ENCODE measurements around the gene RTP1.
"Not testable (repeated sequence)": the region's sequence is repeated elsewhere in the genome, so short reads cannot be mapped to it uniquely, and the experiment has no call there.

RTP1 gene

DNA sequence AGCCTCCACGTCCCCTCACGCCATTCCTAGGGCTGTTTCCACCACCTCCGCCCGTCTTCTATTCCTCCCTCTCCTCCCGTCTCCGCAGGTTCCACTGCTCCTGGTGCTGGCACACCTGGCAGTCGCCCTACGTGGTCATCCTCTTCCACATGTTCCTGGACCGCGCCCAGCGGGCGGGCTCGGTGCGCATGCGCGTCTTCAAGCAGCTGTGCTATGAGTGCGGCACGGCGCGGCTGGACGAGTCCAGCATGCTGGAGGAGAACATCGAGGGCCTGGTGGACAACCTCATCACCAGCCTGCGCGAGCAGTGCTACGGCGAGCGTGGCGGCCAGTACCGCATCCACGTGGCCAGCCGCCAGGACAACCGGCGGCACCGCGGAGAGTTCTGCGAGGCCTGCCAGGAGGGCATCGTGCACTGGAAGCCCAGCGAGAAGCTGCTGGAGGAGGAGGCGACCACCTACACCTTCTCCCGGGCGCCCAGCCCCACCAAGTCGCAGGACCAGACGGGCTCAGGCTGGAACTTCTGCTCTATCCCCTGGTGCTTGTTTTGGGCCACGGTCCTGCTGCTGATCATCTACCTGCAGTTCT is 2.3 kb downstream of the RTP1 start:
- not testable (repeated sequence) for DNase-seq

DNA sequence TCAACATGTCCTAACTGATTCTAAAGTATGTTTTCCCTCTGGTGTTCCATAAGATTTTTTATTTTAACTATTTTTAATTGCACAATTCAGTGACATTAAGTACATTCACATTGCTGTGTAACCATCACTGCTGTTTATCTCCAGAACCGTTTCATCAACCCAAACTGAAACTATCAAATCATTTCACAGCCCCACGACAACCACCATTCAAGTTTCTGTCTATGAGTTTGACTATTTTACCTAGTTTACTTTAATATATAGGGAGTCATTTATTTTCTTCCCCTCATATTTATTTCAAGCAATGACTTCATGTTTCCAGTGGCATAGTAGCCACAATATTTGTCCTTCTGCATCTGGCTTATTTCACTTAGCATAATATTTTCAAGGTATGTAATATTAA is 8.4 kb downstream of the RTP1 start:
- no peak for DNase-seq

DNA sequence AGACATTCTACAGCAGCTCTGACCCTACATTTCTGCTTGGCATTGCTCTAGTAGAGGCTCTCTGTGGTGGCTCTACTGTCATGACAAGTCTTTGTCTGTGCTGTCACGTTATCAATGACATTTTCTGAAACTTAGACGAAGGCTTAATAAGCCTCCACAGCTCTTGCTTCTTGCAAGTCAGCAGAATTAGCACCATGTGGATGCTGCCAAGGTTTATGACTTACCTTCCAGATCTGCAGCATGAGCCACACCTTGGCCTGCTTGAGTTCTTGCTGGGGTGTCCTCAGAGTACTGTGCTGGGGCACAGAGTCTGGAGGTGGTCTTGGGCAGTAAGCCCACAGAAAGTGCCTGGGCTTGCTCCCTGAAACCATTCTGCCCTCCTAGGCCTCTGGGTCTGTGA is 9.8 kb downstream of the RTP1 start:
- DNase-seq: no peak

DNA sequence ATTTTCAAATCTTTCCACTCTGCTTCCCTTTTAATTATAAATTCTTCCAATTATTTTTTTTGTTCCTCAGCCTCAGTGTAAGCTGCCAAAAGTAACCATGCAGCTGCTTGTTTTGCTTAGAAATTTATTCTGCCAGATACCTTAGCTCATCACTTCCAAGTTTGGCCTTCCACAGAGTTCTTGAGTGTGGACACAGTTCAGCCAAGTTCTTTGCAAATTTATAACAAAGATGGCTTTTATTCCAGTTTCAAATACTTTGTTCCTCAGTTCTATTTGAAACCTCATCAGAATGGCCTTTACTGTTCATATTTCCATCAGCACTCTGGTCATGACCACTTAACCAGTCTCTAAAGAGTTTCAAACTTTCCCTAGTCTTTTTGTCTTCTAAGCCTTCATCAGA is 10.3 kb downstream of the RTP1 start:
- no peak for DNase-seq

DNA sequence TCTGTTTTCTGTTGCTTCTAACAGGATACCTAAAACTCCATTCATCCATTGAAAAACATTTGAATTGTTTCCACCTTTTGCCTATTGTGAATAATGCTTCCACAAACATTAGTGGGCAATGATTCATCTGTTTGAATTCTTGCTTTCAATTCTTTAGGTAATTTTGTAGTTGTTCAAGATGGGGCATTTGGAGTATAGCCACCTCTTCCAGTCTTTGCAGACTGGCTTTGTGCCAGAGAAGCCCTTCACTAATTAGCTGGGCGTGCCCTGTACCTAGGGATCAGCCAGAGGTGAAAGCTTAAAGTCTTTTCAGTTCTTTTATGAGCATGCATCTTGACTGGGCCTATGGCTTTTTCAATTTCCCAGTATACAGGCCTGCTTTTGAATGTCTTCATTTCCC is 10.9 kb downstream of the RTP1 start:
- no peak for DNase-seq

DNA sequence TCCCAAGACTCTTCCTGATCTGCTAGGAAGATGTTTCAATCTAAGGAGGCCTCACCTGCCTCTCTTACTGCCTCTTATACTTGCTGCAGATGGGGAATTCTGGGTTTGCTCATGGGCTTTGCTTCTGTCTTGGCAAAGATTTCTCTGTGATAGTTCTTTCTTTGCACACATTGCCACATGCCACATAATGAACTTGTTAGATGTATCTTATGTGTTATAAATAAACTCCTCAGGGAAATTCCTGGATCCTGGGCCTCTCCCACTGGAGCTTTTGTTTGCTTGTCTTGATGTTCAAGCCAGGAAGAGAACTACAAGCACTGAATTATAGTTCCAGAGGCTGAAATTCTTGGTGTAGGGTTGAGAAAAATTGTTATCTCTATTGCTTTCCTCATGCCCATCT is 12.2 kb downstream of the RTP1 start:
- DNase-seq: no peak

DNA sequence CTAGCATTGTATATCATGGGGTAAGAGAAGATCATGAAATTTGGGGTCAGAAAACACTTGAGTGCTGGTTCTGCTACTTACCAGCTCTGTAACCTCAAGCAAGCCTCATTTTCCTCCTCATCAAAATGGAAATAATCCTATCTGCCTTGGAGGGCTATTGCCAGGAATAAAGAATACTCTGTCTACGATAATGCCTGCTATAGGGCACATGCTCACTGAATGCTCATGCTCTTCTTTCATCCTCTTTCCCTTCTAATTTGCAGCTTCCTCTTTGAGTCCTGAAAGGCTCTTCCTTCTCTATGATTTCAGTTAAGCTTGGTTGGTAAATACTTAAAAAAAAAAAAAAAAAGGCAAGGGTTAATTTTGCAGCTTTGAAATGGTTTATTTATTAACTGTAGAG is 12.8 kb downstream of the RTP1 start:
- DNase-seq: no peak

DNA sequence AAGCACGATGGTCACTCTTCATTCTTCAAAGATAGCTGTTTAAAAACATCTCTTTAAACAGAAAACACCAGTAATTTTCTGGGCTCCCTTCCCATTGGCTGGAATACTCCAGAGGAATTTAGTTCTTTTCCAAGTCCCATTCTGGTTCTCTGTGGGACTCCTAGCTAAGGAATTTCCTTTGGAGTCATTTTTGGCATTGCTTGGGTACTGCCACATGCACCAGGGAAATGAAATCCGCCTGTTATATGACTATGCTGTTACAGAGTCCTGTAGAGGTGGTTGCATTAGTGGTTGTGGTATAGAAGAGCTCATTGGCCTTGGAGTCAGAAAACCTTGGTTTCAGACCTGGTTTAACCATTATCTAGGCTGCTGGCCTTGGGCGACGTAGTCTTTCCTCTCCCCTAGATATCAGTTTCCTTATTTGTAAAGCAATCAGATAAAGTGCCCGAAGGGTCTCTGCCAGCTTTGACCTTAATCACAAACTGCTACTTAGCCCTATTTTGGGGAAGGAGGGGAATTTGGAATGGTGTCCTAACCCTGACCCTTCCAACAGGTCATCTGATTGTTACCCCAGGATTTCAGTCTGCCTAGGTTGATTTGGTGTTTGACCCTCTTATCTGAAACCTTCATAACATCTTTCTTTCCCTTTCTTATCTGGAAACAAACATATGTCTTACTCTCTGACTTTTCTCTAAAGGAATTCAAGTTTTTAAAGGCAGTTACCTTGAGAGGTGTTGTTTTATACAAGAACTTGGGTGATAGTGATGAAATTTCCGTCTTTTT is 13.4 kb downstream of the RTP1 start:
- no peak for DNase-seq

DNA sequence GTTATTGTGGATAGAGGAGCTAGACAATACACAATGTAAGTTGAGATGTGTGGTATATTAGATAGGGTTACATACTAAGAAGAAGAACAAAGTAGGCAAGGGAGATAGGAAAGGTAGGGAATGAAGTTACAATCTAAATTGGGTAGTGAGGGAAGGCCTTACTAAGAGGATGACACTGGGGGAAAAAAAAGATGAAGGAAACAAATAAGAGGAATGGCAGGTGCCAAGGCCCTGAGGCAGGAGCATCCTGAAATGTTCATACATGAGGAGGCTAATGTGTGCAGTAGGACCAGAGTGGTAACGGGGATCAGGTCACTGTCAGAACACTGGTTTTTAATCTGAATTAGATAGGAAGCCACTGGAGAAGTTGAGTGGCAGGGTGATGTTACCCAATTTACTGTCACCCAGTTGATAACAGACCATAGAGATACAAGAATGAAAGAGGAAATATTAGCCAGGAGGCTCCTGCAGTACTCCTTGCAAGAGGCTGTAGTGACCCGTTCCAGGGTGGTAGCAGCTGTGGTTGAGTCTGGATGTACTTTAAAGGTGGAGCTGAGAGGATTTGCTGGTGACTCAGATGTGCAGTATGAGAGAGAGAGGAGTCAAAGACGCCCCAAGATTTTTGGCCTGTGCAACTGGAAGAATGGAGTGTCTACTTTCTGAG is 14.4 kb downstream of the RTP1 start:
- no peak for DNase-seq

DNA sequence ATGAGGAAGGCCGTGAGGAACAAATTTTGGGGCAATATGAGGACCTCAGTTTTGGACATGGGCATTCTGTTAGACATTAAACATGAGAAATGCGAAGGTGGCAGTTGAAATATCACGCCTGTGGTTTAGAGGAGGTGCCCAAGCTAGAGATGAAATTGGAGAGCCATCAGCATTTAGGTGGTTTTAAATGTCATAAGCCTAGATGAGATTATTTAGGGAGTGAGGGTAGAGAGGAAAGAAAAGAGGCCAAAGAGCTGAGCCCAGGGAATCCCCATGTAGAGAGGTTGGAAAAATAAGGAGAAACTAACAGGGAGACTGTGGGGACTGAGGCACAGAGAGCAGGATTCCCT is 14.9 kb downstream of the RTP1 start:
- no peak for DNase-seq

DNA sequence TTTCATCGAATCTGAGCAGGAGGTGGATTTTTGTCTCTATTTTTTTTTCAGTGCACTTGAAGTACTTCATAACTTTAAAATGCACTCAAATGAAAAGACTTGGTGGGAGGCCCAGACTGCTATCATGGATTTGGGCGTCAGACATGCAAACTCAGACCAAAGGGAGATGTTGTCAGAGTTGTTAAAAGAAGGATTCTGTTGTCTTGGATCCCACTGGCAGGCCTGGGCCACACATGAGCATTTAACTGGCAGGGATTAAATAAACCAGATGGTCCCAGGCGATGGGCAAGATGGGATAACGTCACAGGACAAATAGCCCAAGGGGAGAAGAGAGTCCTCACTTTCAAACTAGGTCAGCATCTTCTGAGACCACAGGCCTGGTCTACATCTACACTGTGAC is 15.4 kb downstream of the RTP1 start:
- DNase-seq: no peak

DNA sequence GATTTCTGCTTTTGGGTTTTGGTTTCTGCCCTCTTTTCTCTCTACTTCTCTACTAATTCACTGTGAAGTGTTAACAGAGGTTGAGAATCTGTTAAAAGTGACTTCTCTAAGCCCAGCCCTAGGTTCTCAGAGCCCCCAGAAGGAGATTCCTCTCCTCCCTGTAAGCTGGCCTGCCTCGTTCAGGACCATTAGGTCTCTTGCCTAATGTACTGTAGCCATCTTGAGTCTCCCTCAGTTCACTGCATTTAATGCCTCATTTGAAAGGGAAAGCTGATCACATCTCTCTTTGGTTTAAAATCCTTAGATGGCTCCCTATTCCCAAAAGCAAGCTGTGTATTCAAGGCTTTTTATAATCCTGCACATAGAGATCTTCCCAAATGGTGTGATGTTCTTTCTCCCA is 16.3 kb downstream of the RTP1 start:
- DNase-seq: no peak

DNA sequence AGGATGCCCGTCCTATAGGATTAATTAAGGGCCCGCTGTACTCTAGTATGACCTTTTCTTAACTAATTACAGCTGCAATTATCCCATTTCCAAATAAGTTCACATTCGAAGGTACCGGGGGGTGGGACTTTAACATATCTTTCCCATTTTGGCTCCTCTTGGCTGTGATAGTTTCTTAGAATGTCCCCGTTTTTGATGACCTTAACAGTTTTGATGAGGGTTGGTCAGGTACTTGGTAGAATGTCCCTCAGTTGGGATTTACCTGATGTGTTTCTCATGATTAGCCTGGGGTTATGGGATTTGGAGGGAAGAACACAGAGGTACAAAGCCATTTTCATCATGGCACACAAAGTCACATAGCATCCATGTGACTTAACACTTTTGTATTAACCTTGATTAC is 18.2 kb downstream of the RTP1 start:
- DNase-seq: no peak

DNA sequence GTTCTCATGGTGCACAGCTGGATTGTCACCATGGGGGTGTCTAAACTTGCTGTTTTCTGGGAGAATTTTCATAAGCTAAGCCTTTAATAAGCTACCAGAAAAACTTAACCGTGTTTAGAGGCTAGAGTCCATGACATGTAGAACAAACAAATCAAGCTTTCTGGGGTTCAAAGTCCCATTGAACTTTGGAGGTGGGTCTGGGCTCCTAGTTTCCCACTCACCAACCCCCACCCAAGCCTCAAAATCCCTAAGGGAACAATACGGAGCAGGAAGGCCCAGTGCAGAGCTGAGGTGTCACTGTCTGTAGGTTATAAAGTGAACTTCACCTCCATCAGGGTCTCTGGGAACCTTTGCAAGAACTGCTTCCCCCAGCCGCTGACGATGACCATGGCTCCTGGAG is 25.5 kb downstream of the RTP1 start:
- DNase-seq: no peak

DNA sequence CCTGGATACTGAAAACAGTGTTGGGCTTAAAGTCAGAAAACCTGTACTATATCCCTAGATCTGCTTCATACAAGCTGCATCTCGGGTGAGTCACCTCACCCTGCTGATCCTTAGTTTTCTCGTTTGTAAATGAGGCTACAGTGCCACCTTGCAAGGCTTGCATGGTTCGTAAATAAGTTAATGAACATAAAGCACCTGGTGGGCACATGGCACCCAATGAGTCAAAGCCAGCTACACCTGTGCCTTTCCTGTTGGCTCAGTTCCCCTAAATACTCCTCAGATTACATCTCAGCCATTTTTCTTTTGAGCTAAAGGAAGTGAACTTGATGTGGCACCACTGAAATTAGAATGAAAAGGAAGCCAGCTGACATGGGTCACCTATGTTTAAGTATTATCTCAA is 26.5 kb downstream of the RTP1 start:
- DNase-seq: no peak

DNA sequence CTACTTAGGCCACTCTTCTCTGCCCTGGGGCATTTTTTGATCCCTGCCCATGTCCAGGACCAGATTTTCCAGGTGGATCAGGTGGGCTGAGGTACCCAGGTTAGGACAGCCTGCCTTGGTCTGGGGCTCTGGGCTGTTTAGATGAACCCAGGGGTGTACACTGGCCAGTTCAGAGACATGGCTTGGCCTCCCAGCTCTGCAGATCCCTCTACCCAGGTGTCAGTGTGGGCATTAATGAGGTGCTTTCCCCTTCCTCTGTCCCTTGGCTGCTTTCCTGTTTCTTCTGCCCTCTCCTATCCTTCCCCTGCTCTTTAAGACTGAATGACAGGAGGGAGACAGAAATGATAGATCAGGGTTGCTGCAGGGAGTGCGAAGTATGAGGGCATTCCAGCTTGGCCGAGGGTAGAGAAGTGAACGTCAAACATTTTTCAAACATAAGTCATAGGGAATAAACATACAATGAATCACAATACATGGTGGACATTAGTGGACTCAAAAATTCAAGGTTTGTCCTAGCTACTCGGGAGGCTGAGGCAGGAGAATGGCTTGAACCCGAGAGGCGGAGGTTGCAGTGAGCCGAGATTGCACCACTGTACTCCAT is 30.5 kb downstream of the RTP1 start:
- no peak for DNase-seq

DNA sequence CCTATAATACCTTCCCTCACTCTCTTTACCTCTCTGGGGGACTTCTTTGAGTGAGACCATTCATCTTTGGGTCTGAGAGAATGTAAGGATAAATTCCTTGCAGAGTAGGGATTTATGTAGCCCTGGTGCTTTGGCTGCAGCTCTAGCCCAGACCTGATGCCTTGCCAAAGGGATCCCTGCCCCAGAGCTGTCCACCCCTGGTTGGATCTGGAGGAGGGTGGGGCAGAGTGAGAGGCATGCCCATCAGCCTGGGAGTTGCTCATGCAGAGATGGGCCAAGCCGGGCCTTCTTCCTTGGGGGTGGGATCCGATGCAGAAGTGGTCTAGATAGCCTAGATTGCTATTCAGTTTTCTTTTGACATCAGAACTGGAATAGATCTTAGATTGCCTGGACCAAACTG is 31.5 kb downstream of the RTP1 start:
- no peak for DNase-seq

DNA sequence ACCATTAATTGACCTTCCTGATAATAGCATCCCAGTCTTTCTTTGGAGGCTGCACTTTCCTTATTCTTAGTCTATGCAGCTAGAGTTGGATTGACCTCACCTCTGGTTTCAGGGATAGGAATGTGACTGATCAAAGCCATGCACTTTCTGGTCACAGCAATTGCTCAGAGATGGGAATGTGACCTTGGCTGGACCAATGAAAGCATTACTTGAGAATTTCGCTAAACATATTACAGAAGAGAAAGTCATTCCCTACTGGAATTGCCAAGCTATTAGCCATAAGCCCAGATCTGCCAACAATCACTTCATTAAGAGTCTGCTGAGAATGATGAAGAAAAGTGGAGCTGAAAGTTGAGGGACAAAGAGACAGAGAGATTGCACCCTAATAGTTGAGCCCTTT is 32.7 kb downstream of the RTP1 start:
- no peak for DNase-seq

DNA sequence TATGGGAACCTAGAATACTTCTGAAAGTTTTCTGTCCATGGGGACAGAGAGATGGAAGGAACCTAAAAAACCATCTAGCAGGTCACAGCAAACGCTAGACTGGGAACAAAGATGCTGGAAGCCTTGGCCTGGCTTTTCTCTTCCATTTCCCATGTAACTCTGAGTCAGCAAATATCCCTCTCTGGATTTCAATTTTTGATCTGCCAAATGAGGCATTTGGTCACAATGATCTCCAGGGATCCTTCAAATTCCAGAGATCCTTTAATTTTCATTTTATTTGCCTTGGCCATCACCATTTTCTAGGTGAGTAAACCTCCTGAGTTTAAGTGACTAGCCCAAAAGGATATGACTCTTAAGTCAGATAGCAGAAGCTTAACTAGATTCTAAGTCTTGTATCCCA is 39.7 kb downstream of the RTP1 start:
- DNase-seq: no peak

DNA sequence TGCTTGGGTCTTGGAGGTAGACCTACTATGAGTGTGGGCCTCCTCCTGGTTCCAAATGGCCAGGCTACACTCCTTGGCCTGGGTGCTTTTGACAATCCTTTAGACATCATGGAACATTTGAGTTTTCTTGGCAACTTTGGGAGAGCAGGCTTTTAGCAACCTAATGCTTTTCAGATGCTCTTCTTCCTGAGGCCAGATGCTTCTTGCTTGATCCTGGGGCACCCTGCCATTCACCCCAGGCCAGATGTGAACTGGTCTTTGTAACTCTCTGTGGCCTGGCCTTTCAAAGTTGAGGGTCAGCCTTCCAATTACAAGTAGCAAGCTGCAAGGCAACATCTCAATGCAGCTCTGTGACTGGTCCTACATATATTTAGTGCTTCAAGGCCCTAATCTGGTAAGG is 40.5 kb downstream of the RTP1 start:
- no peak for DNase-seq

DNA sequence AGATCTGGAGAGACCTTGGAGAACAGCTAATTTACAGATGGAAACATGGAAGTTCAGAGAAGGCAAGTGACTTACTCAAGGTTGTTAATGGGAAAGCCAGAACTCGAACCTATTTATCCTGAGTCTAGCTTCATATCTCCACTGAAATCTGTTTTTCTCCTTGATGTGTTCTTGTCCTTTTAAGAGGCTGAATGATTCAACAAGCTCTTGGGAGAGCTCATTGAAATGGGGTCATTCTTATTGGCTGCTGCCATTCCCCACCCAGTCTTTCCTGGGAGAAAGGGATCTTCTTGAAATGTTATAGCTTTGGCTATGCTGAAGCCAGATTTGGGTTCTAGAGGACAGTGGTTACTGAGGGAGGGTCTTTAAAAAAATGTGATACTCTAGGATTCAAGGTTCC is 41.0 kb downstream of the RTP1 start:
- no peak for DNase-seq

DNA sequence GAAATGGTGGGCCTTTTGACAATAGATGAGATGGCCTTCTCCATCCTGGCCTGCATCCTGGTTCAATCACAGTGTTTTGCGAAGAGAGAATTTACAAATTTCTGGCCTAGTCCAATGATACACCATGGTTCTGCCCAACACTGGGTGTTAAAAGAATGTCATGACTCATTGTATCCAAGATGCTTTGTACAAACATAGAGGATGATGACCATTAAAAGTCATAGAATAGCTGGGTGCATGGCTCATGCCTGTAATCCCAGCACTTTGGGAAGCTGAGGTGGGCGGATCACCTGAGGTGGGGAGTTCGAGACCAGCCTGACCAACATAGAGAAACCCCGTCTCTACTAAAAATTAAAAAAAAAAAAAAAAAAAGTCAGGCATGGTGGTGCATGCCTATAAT is 41.5 kb downstream of the RTP1 start:
- DNase-seq: not testable (repeated sequence)

DNA sequence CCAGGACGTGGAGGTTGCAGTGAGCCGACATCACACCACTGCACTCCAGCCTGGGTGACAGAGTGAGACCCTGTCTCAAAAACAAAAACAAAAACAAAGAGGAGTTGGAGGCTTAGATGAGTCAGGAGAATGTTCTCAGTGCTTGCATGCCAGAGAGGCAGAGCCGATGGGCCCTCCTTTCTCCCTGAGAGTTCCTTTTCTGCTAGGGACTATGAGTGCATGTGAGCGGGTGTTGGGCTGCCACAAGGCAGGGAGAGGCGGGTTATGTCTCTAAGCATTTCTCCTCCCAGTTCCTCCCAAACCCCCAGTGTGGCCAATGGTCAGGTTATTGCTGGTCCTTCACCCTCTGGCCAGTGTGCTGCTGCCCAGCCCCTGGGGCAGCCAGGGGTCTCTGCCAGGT is 45.1 kb downstream of the RTP1 start:
- no peak for DNase-seq

DNA sequence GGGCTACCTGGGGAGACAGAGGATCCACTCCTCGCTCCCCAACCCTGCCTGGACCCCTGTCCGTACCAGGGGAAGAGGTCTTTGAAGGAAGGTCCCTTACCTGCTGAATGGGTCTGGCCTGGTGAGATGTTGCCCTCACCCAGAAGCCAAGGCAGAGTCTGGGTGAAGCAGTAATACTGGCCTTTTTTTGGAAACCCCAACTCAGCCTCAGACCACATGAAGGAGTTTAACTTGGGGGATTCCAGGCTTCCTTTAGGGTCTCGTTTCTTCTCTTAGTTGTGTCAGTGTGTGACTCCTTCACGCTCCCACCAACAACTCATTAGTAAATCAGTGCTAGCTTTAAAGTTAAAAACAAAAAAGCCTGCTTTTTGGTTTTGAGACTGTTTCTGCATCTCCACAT is 45.6 kb downstream of the RTP1 start:
- DNase-seq: no peak
